Caco-2 (cell line): Measurements from ENCODE around the gene TMA7B. TPM values are rescaled to one million over a fixed set of nuclear protein-coding genes. Genes with fewer than 3 reads are reported as not detected.

Experiments
- BruUV-seq: library from RNA; stranded (reverse); fragments of 400-500 nt; replicated peaks from 2 replicates; lab custom pipeline; 2021; lab: Mats Ljungman, UMichigan
- CTCF ChIA-PET: fragments of 300-600 bp; sonication (Branson Sonifier 250); formaldehyde crosslinking; loops from one replicate; lab custom pipeline; 2022; ENCODE audit warnings: antibody characterized with exemption; lab: Charles Lee
- POLR2A ChIA-PET: fragments of 300-600 bp; sonication (Branson Sonifier 250); formaldehyde crosslinking; loops from one replicate; lab custom pipeline; 2022; ENCODE audit warnings: antibody characterized with exemption; lab: Charles Lee
- DNase-seq, 2 experiments: peaks; one replicate each; pipeline versions ENCODE4 v3.0.0 to v3.0.0-alpha.2; 2020 to 2022
- H3K27me3 ChIP-seq: replicated peaks from 2 replicates; pipeline ENCODE4 v1.6.0; 2011; ENCODE audit warnings: low read length; ENCODE audit not compliant: control insufficient read depth, insufficient read depth
- H3K36me3 ChIP-seq: 2 replicates; pipeline ENCODE4 v1.5.1; 2011; ENCODE audit warnings: low read length; ENCODE audit not compliant: control insufficient read depth, insufficient read depth
- H3K4me1 ChIP-seq: fragments of 250-450 bp; sonication (Bioruptor Pico); 2 replicates; pipeline ENCODE4 v1.5.1; 2020; ENCODE audit warnings: mild to moderate bottlenecking
- H3K4me3 ChIP-seq: 2 replicates; pipeline ENCODE4 v1.5.1; 2011; ENCODE audit warnings: low read depth, mild to moderate bottlenecking, control low read depth, low read length
- H3K9me3 ChIP-seq: fragments of 250-450 bp; sonication (Bioruptor Pico); 2 replicates; pipeline ENCODE4 v1.5.1; 2020; ENCODE audit warnings: mild to moderate bottlenecking, moderate library complexity
- H3K27ac Mint-ChIP-seq: one replicate; pipeline ENCODE4 v1.8.0; 2022; ENCODE audit warnings: mixed read lengths; ENCODE audit not compliant: unreplicated experiment
- H3K27me3 Mint-ChIP-seq: one replicate; pipeline ENCODE4 v1.8.0; 2022; ENCODE audit warnings: mixed read lengths; ENCODE audit not compliant: insufficient read depth, unreplicated experiment
- H3K36me3 Mint-ChIP-seq: one replicate; pipeline ENCODE4 v1.8.0; 2022; ENCODE audit warnings: mild to moderate bottlenecking, mixed read lengths; ENCODE audit not compliant: insufficient read depth, unreplicated experiment
- H3K4me1 Mint-ChIP-seq: one replicate; pipeline ENCODE4 v1.8.0; 2022; ENCODE audit warnings: low read depth, mixed read lengths; ENCODE audit not compliant: unreplicated experiment
- H3K4me3 Mint-ChIP-seq: one replicate; pipeline ENCODE4 v1.8.0; 2022; ENCODE audit warnings: mild to moderate bottlenecking, moderate library complexity, mixed read lengths; ENCODE audit not compliant: unreplicated experiment
- H3K9me3 Mint-ChIP-seq: one replicate; pipeline ENCODE4 v1.8.0; 2022; ENCODE audit warnings: mixed read lengths; ENCODE audit not compliant: unreplicated experiment
- intact Hi-C: fragments of 100-400 bp; cut with micrococcal nuclease; formaldehyde crosslinking; loops from one replicate; pipeline ENCODE4 v1.10.0; 2022; ENCODE audit not compliant: unreplicated experiment
- total RNA-seq: library from RNA; stranded (reverse); gene quantifications from 2 replicates; pipeline ENCODE4 v1.2.3, GENCODE V29; 2022
- TF ChIP-seq, protein P1 (sequence below), 2 experiments: fragments of 200-600 bp in 1 of 2; IDR thresholded peaks; 1 replicate in 1 of 2; 2 replicates in 1 of 2; pipeline versions ENCODE4 v1.5.1 to v1.8.0; 2011 to 2022; ENCODE audit warnings: antibody characterized with exemption in 1 of 2, control low read depth in 1 of 2, inconsistent platforms in 1 of 2, low read depth in 1 of 2, low read length in 1 of 2, mild to moderate bottlenecking in 1 of 2, moderate library complexity in 1 of 2; ENCODE audit not compliant: insufficient read depth in 1 of 2, severe bottlenecking in 1 of 2, unreplicated experiment in 1 of 2

The TMA7B gene
- total RNA-seq, 1 experiment from 2014 or later, result not detected

GRCh38 chr22:39966470-39966869, 6.3 kb downstream of the TMA7B start:
- BruUV-seq, result no TSS peak

GRCh38 chr22:39967103-39967829, 7.1 kb downstream of the TMA7B start:
- DNase-seq, result peak in 1 of 2 experiments; percentile 48
- Mint-ChIP-seq H3K27me3 (no peaks in the 10 kb centered on the region), H3K4me3 (no peak overlapping the region), H3K27ac (no peak overlapping the region), H3K4me1 (peaks cover 11% of the 10 kb centered on the region), H3K36me3 (no peaks in the 10 kb centered on the region), H3K9me3 (no peaks in the 10 kb centered on the region)
- Histone ChIP-seq H3K36me3 (no peaks in the 10 kb centered on the region), H3K27me3 (no peaks in the 10 kb centered on the region; the same call in 1 of the 2 replicates), H3K4me1 (peaks cover 11% of the 10 kb centered on the region; the same call in 1 of the 2 replicates), H3K9me3 (no peaks in the 10 kb centered on the region), H3K4me3 (no peak overlapping the region)
- intact Hi-C loops, result no loop called here
- CTCF ChIA-PET, result interaction anchor here (1.1 kb wide), 1 partner anchor 58 kb away, joined by 4 read pairs; no protein-coding TSS in a partner anchor
- POLR2A ChIA-PET, result no interaction called here
- no TSS peak for BruUV-seq
- TF ChIP-seq, protein P1, sequence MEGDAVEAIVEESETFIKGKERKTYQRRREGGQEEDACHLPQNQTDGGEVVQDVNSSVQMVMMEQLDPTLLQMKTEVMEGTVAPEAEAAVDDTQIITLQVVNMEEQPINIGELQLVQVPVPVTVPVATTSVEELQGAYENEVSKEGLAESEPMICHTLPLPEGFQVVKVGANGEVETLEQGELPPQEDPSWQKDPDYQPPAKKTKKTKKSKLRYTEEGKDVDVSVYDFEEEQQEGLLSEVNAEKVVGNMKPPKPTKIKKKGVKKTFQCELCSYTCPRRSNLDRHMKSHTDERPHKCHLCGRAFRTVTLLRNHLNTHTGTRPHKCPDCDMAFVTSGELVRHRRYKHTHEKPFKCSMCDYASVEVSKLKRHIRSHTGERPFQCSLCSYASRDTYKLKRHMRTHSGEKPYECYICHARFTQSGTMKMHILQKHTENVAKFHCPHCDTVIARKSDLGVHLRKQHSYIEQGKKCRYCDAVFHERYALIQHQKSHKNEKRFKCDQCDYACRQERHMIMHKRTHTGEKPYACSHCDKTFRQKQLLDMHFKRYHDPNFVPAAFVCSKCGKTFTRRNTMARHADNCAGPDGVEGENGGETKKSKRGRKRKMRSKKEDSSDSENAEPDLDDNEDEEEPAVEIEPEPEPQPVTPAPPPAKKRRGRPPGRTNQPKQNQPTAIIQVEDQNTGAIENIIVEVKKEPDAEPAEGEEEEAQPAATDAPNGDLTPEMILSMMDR (IDR thresholded peaks at IDR 0.05; ENCODE audit: insufficient read depth in 1 of 2, low read depth in 1 of 2, low read length in 1 of 2, severe bottlenecking in 1 of 2, unreplicated experiment in 1 of 2), result no peak

More at GRCh38 chr22:39966470-39966869, 6.3 kb downstream of the TMA7B start:
- Mint-ChIP-seq H3K36me3 (no peaks in the 10 kb centered on the region), H3K9me3 (no peaks in the 10 kb centered on the region), H3K27ac (no peak overlapping the region), H3K4me1 (peaks cover 11% of the 10 kb centered on the region), H3K27me3 (no peaks in the 10 kb centered on the region), H3K4me3 (no peak overlapping the region)
- Histone ChIP-seq H3K27me3 (no peaks in the 10 kb centered on the region; the same call in 1 of the 2 replicates), H3K36me3 (no peaks in the 10 kb centered on the region), H3K4me1 (peaks cover 11% of the 10 kb centered on the region; the same call in 1 of the 2 replicates), H3K9me3 (no peaks in the 10 kb centered on the region), H3K4me3 (no peak overlapping the region)
- no peak for DNase-seq
- POLR2A ChIA-PET, result no interaction called here
- TF ChIP-seq, protein P1 (IDR thresholded peaks at IDR 0.05; ENCODE audit: insufficient read depth in 1 of 2, low read depth in 1 of 2, low read length in 1 of 2, severe bottlenecking in 1 of 2, unreplicated experiment in 1 of 2), result no peak
- CTCF ChIA-PET, result no interaction called here
- intact Hi-C loops, result no loop called here

- CTCF ChIA-PET, result interaction anchor here (1.1 kb wide), 1 partner anchor 57 kb away, joined by 4 read pairs; no protein-coding TSS in a partner anchor
- intact Hi-C loops, result no loop called here
- H3K27me3 ChIP-seq, result no peaks in the 10 kb centered on the region; the same call in 1 of the 2 replicates
These were observed 8.1 kb downstream of the TMA7B start for GRCh38 chr22:39967996-39968972.

More at GRCh38 chr22:39967996-39968972, 8.1 kb downstream of the TMA7B start:
- Mint-ChIP-seq H3K36me3 (no peaks in the 10 kb centered on the region), H3K4me3 (no peak overlapping the region), H3K4me1 (peaks cover 11% of the 10 kb centered on the region), H3K27me3 (no peaks in the 10 kb centered on the region), H3K9me3 (no peaks in the 10 kb centered on the region), H3K27ac (no peak overlapping the region)
- BruUV-seq, result no TSS peak
- POLR2A ChIA-PET, result no interaction called here
- no peak for DNase-seq
- TF ChIP-seq, protein P1 (IDR thresholded peaks at IDR 0.05; ENCODE audit: insufficient read depth in 1 of 2, low read depth in 1 of 2, low read length in 1 of 2, severe bottlenecking in 1 of 2, unreplicated experiment in 1 of 2), result no peak
- Histone ChIP-seq H3K9me3 (no peaks in the 10 kb centered on the region), H3K4me1 (peaks cover 11% of the 10 kb centered on the region; the same call in 1 of the 2 replicates), H3K4me3 (no peak overlapping the region), H3K36me3 (no peaks in the 10 kb centered on the region)
